Left renal cortex interstitium (tissue), 4 donors: Measurements from ENCODE around the gene NMNAT3. TPM values are rescaled to one million over a fixed set of nuclear protein-coding genes. Genes with fewer than 3 reads are reported as not detected.

Source experiments
- DNase-seq, 4 donors: peaks; one replicate each; pipeline ENCODE4 v3.0.0-alpha.2; 2013; ENCODE audit warnings: low read depth in 4 of 4, low spot score in 2 of 4, missing footprints in 1 of 4
- polyA plus RNA-seq, 4 donors: library from polyadenylated mRNA; unstranded; fragments of 120-200 nt; gene quantifications; one replicate each; pipeline ENCODE4 v1.2.1, GENCODE V29; 2013; ENCODE audit not compliant: insufficient read length in 4 of 4

NMNAT3 gene
- polyA plus RNA-seq: 10 to 100 TPM in 1 of 4 donors, 1 to 10 TPM in 3; 8.2 to 10.8 (median 9.6) TPM

GRCh38 chr3:139677388-139678155, at the start of gene NMNAT3:
Gene NMNAT3, minus strand, starts transcription at chr3:139677972. Its CDS starts 50,248 bp downstream, at chr3:139627724.
- peak; percentile 54 to 84 (median 59) for DNase-seq

- DNase-seq: no peak
Observed at GRCh38 chr3:139721370-139721769, 43.6 kb upstream of the NMNAT3 start.

- DNase-seq: peak in 2 of 4 donors; percentile 10 to 27
Observed at GRCh38 chr3:139718415-139718814, 40.6 kb upstream of the NMNAT3 start.

- no peak for DNase-seq
Observed at GRCh38 chr3:139716908-139717485, 39.2 kb upstream of the NMNAT3 start.

GRCh38 chr3:139715743-139716360, 38.1 kb upstream of the NMNAT3 start:
- no peak for DNase-seq

- no peak for DNase-seq
Observed at GRCh38 chr3:139715166-139715565, 37.4 kb upstream of the NMNAT3 start.

- DNase-seq: no peak
Observed at GRCh38 chr3:139710212-139710611, 32.4 kb upstream of the NMNAT3 start.

- no peak for DNase-seq
Observed at GRCh38 chr3:139705631-139706030, 27.9 kb upstream of the NMNAT3 start.

- no peak for DNase-seq
Observed at GRCh38 chr3:139696314-139696604, 18.5 kb upstream of the NMNAT3 start.

- no peak for DNase-seq
Observed at GRCh38 chr3:139695426-139696313, 17.9 kb upstream of the NMNAT3 start.

- DNase-seq: no peak
Observed at GRCh38 chr3:139695007-139695406, 17.2 kb upstream of the NMNAT3 start.

- DNase-seq: no peak
Observed at GRCh38 chr3:139694542-139694941, 16.8 kb upstream of the NMNAT3 start.

- no peak for DNase-seq
Observed at GRCh38 chr3:139691619-139692018, 13.8 kb upstream of the NMNAT3 start.

- DNase-seq: no peak
Observed at GRCh38 chr3:139689708-139690228, 12.0 kb upstream of the NMNAT3 start.

- DNase-seq: no peak
Observed at GRCh38 chr3:139689122-139689521, 11.3 kb upstream of the NMNAT3 start.

- DNase-seq: no peak
Observed at GRCh38 chr3:139687431-139687830, 9.7 kb upstream of the NMNAT3 start.

GRCh38 chr3:139686624-139687023, 8.9 kb upstream of the NMNAT3 start:
- DNase-seq: no peak

- no peak for DNase-seq
Observed at GRCh38 chr3:139686206-139686605, 8.4 kb upstream of the NMNAT3 start.

GRCh38 chr3:139679220-139679775, 1.5 kb upstream of the NMNAT3 start:
- no peak for DNase-seq

- no peak for DNase-seq
Observed at GRCh38 chr3:139676632-139677387, 962 bp downstream of the NMNAT3 start.
